ENCODE data around the gene GRIN3B.

GRIN3B gene

GRCh38 chr19:1009041-1009980, 9.1 kb downstream of the GRIN3B start:
- no peak for DNase-seq

- DNase-seq = no peak
These were observed 9.8 kb downstream of the GRIN3B start for GRCh38 chr19:1009981-1010538.

- no peak for DNase-seq
These were observed 10.6 kb downstream of the GRIN3B start for GRCh38 chr19:1010586-1011510.

- DNase-seq = no peak
These were observed 11.7 kb downstream of the GRIN3B start for GRCh38 chr19:1011831-1012333.

- no peak for DNase-seq
These were observed 12.1 kb downstream of the GRIN3B start for GRCh38 chr19:1012334-1012733.

- no peak for DNase-seq
These were observed 13.0 kb downstream of the GRIN3B start for GRCh38 chr19:1013218-1013617.

- no peak for DNase-seq
These were observed 14.2 kb downstream of the GRIN3B start for GRCh38 chr19:1014161-1015060.

GRCh38 chr19:1015061-1015781, 15.0 kb downstream of the GRIN3B start:
- no peak for DNase-seq

- DNase-seq = no peak
These were observed 15.8 kb downstream of the GRIN3B start for GRCh38 chr19:1015782-1016646.

GRCh38 chr19:1016647-1017114, 16.5 kb downstream of the GRIN3B start:
- DNase-seq = no peak

GRCh38 chr19:1017115-1017905, 17.1 kb downstream of the GRIN3B start:
- DNase-seq = no peak

- DNase-seq = no peak
These were observed 17.7 kb downstream of the GRIN3B start for GRCh38 chr19:1017906-1018305.

- DNase-seq = no peak
These were observed 18.2 kb downstream of the GRIN3B start for GRCh38 chr19:1018393-1018792.

- no peak for DNase-seq
These were observed 18.9 kb downstream of the GRIN3B start for GRCh38 chr19:1018932-1019615.

GRCh38 chr19:1019616-1019961, 19.4 kb downstream of the GRIN3B start:
- no peak for DNase-seq

- DNase-seq = peak; percentile 54
These were observed 20.0 kb downstream of the GRIN3B start for GRCh38 chr19:1019980-1020867.

GRCh38 chr19:1020868-1021425, 20.7 kb downstream of the GRIN3B start, which contains the start of gene TMEM259:
TSS of gene TMEM259 (minus strand) at chr19:1021123. CDS start at chr19:1020996, 127 bp downstream.
- DNase-seq = peak; percentile 97
